Stimulated activated CD4-positive, alpha-beta T cell treated with anti-CD3 and anti-CD28 coated beads, TNF-alpha, amount 100 ng/mL, for 48 hours (primary cell): ENCODE results near the gene ATRX.
"Not testable (repeated sequence)": the region's sequence is repeated elsewhere in the genome, so short reads cannot be mapped to it uniquely, and the experiment has no call there.

Source experiments
- DNase-seq, 3 donors: peaks; one replicate each; pipeline ENCODE4 v3.0.0-alpha.2; 2020; ENCODE audit warnings: low read depth in 3 of 3

ATRX gene

GRCh38 chrX:77621453-77621852, 164.6 kb downstream of the ATRX start:
- DNase-seq, result not testable (repeated sequence)

GRCh38 chrX:77617206-77617605, 168.8 kb downstream of the ATRX start:
- no peak for DNase-seq

- DNase-seq, result no peak
Measured at GRCh38 chrX:77603635-77604336, 182.2 kb downstream of the ATRX start.

DNA sequence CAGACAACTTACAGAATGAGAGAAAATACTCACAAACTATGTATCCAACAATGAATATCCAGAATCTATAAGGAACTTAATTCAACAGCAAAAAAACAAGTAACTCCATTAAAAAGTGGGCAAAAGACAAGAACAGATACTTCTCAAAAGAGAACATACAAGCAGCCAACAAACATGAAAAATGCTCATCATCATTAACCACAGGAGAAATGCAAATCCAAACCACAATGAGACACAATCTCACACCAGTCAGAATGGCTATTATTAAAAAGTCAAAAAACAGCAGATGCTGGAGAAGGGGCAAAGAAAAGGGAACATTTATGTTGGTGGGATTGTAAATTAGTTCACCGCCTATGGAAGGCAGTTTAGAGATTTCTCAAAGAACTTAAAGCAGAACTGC, 188.5 kb downstream of the ATRX start:
- no peak for DNase-seq

DNA sequence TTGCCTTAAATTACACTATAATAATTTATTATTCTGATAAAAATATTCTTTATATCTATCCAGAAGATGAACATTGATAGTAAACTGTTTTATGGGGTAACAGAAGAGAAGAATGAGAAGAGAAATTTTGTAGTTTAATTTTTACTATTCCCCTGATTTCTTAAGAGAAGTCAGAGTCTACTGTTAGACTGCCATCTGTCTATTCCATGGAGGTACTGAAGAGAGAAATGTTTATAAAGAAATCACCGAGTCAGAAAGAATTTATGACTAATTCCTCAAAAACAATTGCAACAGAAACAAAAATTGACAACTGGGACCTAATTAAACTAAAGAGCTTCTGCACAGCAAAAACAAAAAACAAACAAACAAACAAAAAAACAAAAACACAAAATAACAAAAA, 188.9 kb downstream of the ATRX start:
- DNase-seq, result no peak

DNA sequence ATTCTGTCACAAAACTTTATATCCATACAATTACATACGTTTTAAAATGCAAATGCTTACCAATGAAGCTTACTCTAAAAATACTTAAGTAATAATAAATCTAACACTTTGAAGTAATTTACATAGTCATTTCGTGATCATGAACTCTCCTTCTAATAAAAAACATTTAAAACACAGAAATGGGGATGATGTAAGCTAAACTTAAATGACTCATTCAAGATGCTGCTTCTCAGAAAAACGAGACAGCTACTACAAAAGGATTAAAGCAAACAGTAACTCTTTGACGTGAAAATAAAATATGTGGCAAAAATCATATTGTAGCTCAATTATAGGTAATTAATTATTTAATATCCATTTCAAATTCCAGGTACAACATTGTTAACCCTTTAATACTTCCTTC, 190.2 kb downstream of the ATRX start:
- no peak for DNase-seq

- DNase-seq, result no peak
Measured at GRCh38 chrX:77572322-77572721, 213.7 kb downstream of the ATRX start.

DNA sequence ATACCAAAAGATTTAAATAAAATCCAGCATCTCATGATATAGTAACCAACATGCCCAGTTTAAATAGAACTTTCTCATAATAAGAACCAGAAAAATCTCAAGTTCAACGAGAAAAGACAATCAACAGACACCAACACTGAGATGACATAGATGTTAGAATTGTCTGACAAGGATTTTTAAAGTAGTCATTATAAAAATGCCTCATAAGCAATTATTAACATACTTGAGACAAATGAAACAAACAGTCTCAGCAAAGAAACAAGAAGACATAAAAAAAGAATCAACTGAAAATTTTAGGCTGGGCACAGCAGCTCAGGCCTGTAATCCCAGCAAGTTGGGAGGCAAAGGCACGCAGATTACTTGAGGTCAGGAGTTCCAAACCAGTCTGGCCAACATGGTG, 220.7 kb downstream of the ATRX start:
- DNase-seq, result no peak

DNA sequence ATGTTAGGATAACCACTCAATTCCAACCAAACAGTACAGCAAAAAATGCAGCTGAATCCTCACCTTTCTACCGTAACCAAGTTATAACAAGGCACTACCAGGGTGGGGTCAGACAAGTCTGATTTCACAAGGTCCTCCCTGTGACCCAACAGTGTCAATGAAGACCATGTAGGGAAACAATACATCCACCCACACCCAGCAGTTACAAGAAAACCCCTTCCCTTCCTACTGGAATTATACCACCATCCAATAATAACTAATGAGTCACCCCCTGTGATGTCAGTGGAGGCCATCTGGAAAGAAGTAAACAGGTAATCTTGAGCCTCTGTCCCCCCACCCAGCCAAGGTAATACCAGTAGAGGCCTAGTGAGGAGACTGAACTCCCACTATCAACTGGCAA, 221.2 kb downstream of the ATRX start:
- no peak for DNase-seq

DNA sequence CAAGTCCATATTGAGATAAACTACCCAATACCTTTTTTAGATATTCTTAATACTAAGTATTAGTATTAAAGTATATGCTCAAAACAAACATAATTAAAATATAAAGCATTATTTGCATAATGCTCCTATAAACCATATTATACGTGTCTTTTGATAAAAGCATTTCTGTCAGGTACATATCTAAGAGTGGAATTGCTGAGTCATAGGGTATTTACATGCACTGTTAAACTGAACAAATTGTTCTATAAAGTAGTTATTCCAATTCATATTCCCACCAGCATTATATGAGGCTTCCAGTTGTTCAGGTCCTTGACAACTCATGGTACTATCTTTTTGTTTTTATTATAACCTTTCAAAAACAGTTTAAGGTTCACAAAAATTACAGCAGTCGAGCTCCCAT, 224.6 kb downstream of the ATRX start:
- no peak for DNase-seq

- no peak for DNase-seq
Measured at GRCh38 chrX:77556276-77556675, 229.7 kb downstream of the ATRX start.

DNA sequence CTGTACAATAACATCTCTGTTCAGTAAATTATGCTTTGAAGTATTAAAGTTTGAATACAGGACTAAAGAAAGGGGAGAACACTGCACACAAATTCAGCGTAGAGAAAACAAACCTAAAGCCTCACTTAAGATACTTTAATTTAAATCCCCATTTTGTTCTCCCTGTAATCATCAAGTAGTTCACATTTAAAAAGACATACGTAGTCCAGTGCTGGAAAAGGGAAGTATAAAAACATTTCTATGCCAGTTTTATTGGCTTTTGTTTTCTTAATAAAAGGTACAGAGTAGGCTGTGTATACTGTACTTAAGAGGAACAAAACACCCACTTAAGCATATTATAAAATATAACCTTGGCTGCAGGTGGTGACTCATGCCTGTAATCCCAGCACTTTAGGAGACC, 237.3 kb downstream of the ATRX start:
- DNase-seq, result no peak

DNA sequence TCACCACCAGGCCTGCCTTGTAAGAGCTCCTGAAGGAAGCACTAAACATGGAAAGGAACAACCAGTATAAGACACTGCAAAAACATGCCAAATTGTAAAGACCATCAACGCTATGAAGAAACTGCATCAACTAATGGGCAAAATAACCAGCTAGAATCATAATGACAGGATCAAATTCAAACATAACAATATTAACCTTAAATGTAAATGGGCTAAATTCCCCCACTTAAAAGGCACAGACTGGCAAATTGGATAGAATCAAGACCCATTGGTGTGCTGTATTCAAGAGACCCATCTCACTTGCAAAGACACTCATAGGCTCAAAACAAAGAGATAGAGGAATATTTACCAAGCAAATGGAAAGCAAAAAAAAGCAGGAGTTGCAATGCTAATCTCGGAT, 246.2 kb downstream of the ATRX start:
- DNase-seq, result not testable (repeated sequence)

GRCh38 chrX:77531261-77531660, 254.8 kb downstream of the ATRX start:
- not testable (repeated sequence) for DNase-seq

DNA sequence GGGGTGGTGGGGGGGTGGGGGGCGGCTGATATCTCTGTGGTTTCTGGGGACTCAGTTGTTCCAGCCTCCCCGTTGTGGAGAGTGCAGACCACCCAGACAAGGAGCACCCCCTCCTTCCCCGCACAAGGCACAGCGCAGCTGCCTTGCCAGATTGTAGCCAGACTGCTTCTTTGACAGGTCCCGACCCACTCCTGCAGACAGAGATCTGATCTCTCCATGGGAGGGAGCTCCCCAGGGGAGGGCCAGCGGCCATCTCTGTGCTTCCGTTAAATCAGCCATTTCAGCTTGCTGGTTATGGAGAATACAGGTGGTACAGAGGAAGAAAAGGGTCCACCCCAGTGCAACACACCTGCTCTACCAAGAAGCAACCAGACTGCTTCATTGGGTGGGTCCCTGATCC, 258.0 kb downstream of the ATRX start:
- DNase-seq, result no peak

DNA sequence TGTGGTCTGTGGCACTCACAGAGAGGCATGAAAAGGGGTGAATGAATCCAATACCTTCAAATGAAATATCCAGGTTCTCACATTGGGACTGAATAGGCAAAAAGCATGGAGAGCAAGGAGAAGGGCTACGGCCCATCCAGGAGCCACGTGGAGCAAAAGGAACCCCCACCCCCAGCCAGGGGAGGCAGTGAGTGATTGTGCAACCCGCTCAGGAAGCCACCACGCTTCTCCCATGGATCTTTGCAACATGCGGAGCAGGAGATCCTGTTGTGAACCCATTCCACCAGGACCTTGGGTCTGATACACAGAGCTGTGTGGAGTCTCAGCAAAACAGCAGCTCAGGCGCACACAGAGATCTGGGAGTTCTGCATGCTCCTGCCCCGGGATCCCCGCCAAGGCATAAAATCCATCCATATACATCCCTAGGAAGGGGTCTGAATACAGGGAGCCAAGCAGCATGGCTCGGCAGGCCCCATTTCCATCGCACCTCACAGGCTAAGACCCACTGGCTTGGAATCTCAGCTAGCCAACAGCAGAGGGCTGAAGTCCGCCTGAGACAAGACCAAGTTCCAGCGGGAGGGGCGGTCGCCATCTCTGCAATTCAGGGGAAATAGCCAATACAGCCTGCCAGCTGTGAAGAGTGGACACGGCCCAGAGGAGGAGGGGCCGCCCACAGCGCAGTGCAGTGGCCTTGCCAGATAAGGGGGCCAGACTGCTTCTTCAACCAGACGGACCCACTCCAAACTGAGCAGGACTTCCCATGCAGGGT, 258.6 kb downstream of the ATRX start:
- DNase-seq, result no peak

DNA sequence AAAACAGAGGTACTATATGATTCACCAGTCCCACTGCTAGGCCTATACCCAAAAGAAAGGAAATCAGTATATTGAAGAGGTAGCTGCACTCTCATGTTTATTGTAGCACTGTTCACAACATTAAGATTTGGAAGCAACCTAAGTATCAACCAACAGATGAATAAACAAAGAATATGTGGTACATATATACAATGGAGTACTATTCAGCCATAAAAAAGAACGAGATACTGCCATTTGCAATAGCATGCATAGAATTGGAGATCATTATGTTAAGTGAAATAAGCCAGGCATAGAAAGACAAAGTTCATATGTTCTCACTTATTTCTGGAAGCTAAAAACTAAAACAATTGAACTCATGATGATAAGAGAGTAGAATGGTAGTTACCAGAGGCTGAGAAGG, 266.3 kb downstream of the ATRX start:
- DNase-seq, result no peak

DNA sequence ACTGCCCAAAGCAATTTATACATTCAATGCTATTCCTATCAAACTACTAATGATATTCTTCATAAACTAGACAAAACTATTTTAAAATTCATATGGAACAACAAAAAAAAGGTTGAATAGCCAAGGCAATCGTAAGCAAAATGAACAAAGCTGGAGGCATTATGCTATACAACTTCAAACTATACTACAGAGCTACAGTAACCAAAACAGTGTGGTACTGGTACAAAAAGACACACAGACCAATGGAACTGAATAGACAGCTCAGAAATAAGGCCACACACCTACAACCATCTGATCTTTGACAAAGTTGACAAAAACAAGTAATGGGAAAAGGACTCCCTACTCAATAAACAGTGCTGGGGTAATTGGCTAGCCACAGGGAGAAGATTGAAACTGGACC, 271.8 kb downstream of the ATRX start:
- DNase-seq, result no peak

DNA sequence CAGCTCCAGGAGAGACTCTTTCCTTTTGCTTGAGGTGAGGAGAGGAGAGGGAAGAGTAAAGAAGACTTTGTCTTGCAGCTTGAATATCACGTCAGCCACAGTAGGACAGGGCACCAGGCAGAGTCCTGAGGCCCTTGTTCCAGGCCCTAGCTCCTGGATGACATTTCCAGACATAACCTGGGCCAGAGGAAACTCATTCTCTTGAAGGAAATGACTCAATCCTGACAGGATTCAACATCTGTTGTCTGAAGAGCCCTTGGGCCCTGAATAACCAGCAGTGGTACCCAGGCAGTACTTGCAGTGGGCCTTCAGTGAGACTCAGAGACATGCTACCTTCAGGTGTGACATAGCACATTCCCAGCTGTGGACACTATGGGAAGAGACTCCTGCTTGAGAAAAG, 276.0 kb downstream of the ATRX start:
- no peak for DNase-seq

- no peak for DNase-seq
Measured at GRCh38 chrX:77505227-77505626, 280.8 kb downstream of the ATRX start.

DNA sequence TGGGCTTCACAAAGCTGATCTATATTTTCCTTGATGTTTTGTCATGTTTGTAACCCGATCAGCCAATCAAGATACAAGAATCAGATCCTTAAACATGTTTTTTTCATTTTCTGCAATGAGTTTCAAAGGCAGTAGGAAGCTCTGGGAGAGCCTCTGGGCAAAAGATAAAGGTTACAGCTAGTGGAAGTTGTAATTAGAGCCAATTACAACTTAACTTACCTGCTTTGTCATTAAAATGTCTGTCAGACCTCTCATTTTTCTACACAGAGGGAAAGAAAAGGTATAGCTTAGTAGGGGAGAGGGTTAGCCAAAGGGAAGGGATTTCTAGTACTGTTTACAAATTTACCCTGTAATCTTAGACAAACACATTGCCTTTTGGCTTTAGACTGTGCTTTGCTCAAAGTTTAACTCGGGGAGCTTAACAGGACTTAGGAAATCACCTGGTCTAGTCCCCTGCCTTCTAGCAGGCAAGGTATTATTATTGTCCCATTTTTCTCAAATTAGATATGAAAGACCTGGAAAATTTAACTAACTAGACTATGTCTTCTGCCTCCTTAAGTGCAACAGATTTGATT, 283.0 kb downstream of the ATRX start:
- DNase-seq, result no peak

DNA sequence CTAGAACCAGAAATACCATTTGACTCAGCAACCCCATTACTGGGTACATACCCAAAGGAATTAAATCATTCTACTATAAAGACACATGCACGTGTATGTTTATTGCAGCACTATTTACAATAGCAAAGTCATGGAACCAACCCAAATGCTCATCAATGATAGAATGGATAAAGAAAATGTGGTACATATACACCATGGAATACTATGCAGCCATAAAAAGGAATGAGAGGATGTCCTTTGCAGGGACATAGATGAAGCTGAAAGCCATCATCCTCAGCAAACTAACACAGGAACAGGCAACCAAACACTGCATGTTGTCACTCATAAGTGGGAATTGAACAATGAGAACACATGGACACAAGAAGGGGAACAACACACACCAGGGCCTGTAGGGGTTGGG, 285.9 kb downstream of the ATRX start:
- DNase-seq, result not testable (repeated sequence)
